HG02588 (cell line): ENCODE results near the gene JMJD4.
"Not testable (repeated sequence)": the region's sequence is repeated elsewhere in the genome, so short reads cannot be mapped to it uniquely, and the experiment has no call there.

ENCODE experiments used
- ATAC-seq: cut with Tn5 transposase; IDR thresholded peaks from one replicate; pipeline ENCODE4 v1.9.1; 2021; ENCODE audit warnings: mild to moderate bottlenecking, moderate library complexity; ENCODE audit not compliant: unreplicated experiment

JMJD4 gene

DNA sequence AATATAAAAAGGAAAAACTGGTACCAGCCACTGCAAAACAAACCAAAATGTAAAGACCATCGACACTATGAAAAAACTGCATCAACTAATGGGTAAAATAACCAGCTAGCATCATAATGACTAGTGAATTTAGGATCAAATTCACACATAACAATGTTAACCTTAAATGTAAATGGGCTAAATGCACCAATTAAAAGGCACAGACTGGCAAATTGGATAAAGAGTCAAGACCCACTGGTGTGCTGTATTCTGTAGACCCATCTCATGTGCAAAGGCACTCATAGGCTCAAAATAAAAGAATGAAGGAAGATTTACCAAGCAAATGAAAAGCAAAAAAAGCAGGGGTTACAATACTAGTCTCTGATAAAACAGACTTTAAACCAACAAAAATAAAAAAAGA lies 33.5 kb downstream of the JMJD4 start:
- ATAC-seq = not testable (repeated sequence)

DNA sequence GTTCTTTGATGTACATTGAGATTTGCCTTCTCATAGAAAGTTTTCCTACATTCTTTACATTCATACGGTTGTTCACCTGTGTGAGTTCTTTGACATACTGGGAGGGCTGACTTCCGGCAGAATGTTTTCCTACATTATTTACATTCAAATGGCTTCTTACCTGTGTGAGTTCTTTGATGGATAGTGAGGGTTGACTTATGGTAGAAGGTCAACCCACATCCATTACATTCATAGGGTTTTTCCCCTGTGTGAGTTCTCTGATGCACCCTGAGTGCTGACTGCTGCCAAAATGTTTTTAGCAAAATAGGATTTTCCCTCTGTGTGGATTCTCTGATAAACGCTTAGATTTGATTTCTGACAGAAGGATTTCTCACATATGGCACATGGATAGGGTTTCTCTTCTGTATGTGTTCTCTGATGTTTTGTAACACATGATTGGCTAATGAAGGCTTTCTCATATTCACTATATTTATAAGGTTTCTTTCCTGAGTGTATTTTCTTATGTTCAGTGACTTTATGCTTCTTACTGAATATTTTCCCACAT lies 37.7 kb downstream of the JMJD4 start:
- ATAC-seq = no peak

DNA sequence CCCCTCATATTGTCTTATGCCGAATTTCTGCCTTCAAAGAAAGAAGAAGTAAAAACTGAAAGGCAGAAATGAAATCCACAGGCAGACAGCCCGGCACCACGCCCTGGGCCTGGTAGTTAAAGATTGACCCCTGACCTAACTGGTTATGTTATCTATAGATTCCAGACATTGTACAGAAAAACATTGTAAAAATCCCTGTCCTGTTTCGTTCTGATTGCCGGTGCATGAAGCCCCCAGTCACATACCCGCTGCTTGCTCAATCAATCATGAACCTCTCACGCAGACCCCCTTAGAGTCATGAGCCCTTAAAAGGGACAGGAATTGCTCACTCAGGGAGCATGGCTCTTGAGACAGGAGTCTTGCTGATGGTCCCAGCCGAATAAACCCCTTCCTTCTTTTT lies 49.3 kb downstream of the JMJD4 start:
- no peak for ATAC-seq
